GM12892 (cell line): ENCODE measurements around the gene RSPO4.
A peak's percentile ranks its signal among the peaks of the same experiment; 100 is the strongest.
"Not testable (repeated sequence)": the region's sequence is repeated elsewhere in the genome, so short reads cannot be mapped to it uniquely, and the experiment has no call there.

Experiments used
- DNase-seq: peaks from one replicate; pipeline ENCODE4 v3.0.0; 2011; ENCODE audit not compliant: insufficient read length
- FAIRE-seq: peaks from 2 replicates; lab custom pipeline; 2011; peaks lifted over from hg19 to GRCh38; lab: Jason Lieb, UNC
- POLR2A ChIP-seq: IDR thresholded peaks from 2 replicates; pipeline ENCODE4 v1.6.1; 2011; ENCODE audit warnings: low read depth, low read length, control low read depth
- POLR2AphosphoS5 ChIP-seq: IDR thresholded peaks from 2 replicates; pipeline ENCODE4 v1.6.1; 2011; ENCODE audit warnings: low read depth, low read length, control low read depth
- TAF1 ChIP-seq: IDR thresholded peaks from 2 replicates; pipeline ENCODE4 v1.6.1; 2011; ENCODE audit warnings: low read depth, mild to moderate bottlenecking, control low read depth, low read length, borderline replicate concordance

The RSPO4 gene

GRCh38 chr20:986733-987355, 15.3 kb downstream of the RSPO4 start:
- DNase-seq (no peak), FAIRE-seq (no peak)
- TF ChIP-seq POLR2A = no peak
- no peak for TF ChIP-seq TAF1
- no peak for TF ChIP-seq POLR2AphosphoS5

DNA sequence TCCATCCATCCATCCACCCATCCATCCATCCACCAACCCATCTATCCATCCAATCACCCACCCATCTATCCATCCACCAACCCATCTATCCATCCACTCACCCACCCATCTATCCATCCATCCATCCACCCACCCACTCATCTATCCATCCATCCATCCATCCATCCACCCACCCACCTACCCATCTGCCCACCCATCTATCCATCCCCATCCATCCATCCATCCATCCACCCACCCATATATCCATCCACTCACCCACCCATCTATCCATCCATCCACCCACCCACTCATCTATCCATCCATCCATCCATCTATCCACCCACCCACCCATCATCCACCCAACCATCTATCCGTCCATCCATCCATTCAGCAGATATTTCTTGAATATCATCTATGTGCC, 17.1 kb downstream of the RSPO4 start:
- FAIRE-seq, DNase-seq: not testable (repeated sequence)

DNA sequence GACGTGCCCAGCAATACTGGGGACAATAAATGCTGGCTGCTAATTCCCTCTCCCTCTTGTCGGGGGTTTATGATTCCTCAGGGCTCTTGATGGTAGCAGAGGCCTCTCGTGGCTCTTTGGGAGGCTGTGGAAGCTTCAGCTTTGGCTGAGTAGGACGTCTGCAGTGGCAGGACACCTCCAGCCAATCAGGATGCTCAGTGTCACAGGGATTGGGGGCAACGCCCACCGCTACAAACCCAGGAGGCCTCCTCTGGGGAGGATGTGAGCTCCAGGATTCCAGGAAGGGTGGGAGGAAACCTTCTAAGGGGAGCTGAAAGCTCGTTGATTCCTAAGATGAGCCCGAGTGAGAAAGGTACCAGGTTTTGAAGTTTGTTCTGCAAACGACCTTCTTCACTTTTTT, 19.4 kb downstream of the RSPO4 start:
- DNase-seq (no peak), FAIRE-seq (no peak)
- TF ChIP-seq POLR2A (no peak), TAF1 (no peak), POLR2AphosphoS5 (no peak)

DNA sequence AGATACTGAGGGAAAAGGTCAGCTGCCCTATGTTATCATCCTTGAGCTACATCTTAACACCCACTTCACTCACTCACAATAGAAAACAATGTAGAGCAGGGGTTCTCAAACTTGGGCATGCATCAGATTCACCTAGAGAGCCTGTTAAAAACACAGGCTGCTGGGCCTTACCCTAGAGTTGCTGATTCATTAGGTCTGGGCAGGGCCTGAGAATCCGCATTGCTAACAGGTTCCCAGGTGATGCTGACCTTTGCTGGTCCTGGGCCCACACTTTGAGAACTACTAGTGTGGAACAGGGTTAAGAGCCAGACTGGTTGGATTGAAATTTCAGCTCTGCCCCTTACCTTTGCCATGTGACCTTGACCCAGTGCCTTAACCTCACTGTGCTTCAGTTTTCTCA, 25.1 kb downstream of the RSPO4 start:
- no peak for FAIRE-seq
- no peak for DNase-seq
- TF ChIP-seq TAF1 (no peak), POLR2AphosphoS5 (no peak), POLR2A (no peak)

- no peak for DNase-seq
- FAIRE-seq = no peak
- TF ChIP-seq TAF1 (no peak), POLR2AphosphoS5 (no peak), POLR2A (no peak)
Observed at GRCh38 chr20:976033-976432, 26.1 kb downstream of the RSPO4 start.

GRCh38 chr20:973785-974194, 28.3 kb downstream of the RSPO4 start:
- peak; percentile 68 for FAIRE-seq
- DNase-seq = no peak
- TF ChIP-seq TAF1 (no peak), POLR2A (no peak), POLR2AphosphoS5 (no peak)

DNA sequence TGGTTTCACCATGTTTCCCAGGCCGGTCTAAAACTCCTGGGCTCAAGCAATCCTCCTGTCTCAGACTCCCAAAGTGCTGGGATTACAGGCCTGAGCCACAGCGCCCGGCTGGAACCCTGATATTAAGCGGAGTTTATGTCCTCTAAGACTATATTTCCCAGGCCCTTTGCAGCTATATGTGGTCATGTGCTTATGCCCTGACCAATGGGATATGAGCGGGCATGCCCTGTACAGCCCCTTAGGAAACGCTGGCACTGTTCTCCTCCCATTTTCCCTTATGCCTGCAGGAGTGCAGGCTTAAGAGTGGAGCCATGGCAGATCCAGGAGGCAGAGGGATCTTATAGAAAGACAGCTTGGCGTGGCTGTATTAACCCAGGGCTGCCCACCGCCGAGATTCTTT, 29.9 kb downstream of the RSPO4 start:
- DNase-seq (no peak), FAIRE-seq (no peak)
- TF ChIP-seq POLR2AphosphoS5 (no peak), TAF1 (no peak), POLR2A (no peak)

GRCh38 chr20:971346-971745, 30.8 kb downstream of the RSPO4 start:
- DNase-seq (no peak), FAIRE-seq (no peak)
- TF ChIP-seq POLR2A (no peak), TAF1 (no peak), POLR2AphosphoS5 (no peak)

GRCh38 chr20:969868-970267, 32.2 kb downstream of the RSPO4 start:
- DNase-seq (no peak), FAIRE-seq (no peak)
- TF ChIP-seq POLR2AphosphoS5 (no peak), TAF1 (no peak)

- no peak for FAIRE-seq
- TF ChIP-seq TAF1 = no peak
- no peak for TF ChIP-seq POLR2AphosphoS5
- TF ChIP-seq POLR2A = no peak
- no peak for DNase-seq
Observed at GRCh38 chr20:967796-968742, 34.0 kb downstream of the RSPO4 start.

DNA sequence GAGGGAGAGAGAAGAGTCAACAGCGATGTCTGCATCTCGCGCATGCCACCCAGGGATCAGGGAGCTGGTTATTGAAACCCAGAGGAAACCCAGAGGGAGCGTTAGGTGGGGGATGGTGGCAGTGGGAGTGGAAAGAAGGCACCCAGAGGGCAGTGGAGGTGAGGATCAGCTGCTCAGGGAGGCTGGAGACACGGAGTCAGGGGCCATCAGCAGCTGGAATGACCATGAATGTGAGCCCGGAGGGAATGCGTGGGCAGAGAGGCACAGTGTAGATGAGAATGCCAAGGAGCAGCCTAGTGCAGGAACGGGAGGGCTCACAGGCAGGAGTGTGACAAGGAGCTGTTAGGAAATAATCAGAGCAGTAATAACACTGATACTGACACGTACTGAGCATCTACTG, 36.2 kb downstream of the RSPO4 start:
- DNase-seq = no peak
- FAIRE-seq = no peak
- TF ChIP-seq POLR2A = no peak
- TF ChIP-seq POLR2AphosphoS5 = no peak
- TF ChIP-seq TAF1 = no peak

GRCh38 chr20:963795-964194, 38.3 kb downstream of the RSPO4 start:
- no peak for TF ChIP-seq POLR2A
- TF ChIP-seq POLR2AphosphoS5 = no peak
- TF ChIP-seq TAF1 = no peak
- no peak for FAIRE-seq
- DNase-seq = no peak
